Nephron progenitor cell (in vitro differentiated cells): Measurements from ENCODE around the gene SLC6A5.

ENCODE experiments used
- DNase-seq: peaks from one replicate; pipeline ENCODE4 v3.0.0; 2021
- H3K27ac Mint-ChIP-seq: 2 replicates; pipeline ENCODE4 v1.8.0; 2021; ENCODE audit warnings: mild to moderate bottlenecking, moderate library complexity, mixed read lengths
- H3K27me3 Mint-ChIP-seq: 2 replicates; pipeline ENCODE4 v1.8.0; 2021; ENCODE audit warnings: mild to moderate bottlenecking, low read depth, mixed read lengths; ENCODE audit not compliant: poor library complexity
- H3K36me3 Mint-ChIP-seq: 2 replicates; pipeline ENCODE4 v1.8.0; 2021; ENCODE audit warnings: low read depth, mixed read lengths
- H3K4me1 Mint-ChIP-seq: 2 replicates; pipeline ENCODE4 v1.8.0; 2021; ENCODE audit warnings: mixed read lengths
- H3K4me3 Mint-ChIP-seq: 2 replicates; pipeline ENCODE4 v1.8.0; 2021; ENCODE audit warnings: mild to moderate bottlenecking, moderate library complexity, mixed read lengths
- H3K9me3 Mint-ChIP-seq: 2 replicates; pipeline ENCODE4 v1.8.0; 2021; ENCODE audit warnings: mild to moderate bottlenecking, moderate library complexity, mixed read lengths
- CTCF ChIP-seq: fragments of 200-600 bp; sonication (generic); IDR thresholded peaks from 2 replicates; pipeline ENCODE4 v1.5.0; 2021; ENCODE audit warnings: antibody characterized with exemption

The SLC6A5 gene

DNA sequence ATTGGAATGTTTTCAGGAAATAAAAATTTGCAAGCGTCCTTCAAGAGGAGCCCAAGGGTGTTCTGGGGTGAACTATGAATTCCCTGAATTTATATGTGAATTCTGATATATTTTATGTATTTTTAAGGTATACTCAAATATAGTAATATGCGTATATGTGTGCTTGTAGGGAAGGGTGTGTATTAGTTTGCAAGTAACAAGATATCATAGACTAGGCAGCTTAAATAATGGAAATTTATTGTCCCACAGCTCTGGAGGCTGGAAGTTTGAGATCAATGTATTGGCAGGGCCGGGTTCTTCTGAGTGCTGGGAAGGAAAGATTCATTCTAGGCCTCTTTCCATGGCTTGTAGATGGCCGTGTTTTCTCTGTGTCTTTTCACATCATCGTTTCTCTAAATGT, 16.2 kb upstream of the SLC6A5 start:
- DNase-seq = no peak
- Mint-ChIP-seq H3K27me3 (peaks cover 16% of the 10 kb centered on the region), H3K4me1 (no peaks in the 10 kb centered on the region), H3K4me3 (no peak overlapping the region), H3K9me3 (no peaks in the 10 kb centered on the region), H3K27ac (no peak overlapping the region), H3K36me3 (no peaks in the 10 kb centered on the region)
- no peak for TF ChIP-seq CTCF

DNA sequence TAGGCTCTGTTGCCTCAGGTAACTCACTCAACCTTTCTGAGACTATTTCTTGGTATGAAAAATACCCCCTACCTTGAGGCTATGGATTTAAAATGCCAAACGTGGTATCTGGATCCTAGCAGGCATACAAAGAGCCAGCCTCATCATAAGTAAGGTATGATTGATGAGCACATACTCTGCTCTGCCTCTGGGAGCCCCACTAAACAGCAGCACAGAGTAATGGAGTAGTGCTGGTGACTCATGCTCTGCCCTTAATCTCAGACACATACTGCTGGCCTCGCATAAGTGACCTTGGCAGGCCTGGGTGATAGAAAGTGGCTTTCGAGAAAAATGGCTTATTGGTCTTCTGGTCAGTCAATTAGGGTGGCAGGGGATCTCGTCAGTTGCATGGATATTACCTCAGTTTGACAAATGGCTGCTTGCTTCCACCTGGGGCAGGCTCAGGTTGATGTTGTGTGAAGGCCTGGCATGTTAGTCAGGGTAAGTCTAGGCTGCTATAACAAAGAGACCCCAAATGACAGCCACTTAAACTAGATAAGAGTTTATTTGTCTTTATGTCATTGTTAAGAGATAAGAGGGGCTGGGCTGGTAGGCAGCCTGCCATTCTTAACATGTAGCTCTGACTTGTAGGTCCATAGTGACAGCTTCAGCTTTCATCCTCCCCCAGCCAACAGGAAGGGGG, 15.2 kb upstream of the SLC6A5 start:
- H3K9me3 Mint-ChIP-seq = no peaks in the 10 kb centered on the region
- H3K36me3 Mint-ChIP-seq = no peaks in the 10 kb centered on the region
- no peak overlapping the region for H3K4me3 Mint-ChIP-seq
- no peak for DNase-seq
- TF ChIP-seq CTCF = no peak
- peaks cover 18% of the 10 kb centered on the region for H3K27me3 Mint-ChIP-seq
- H3K27ac Mint-ChIP-seq = no peak overlapping the region
- no peaks in the 10 kb centered on the region for H3K4me1 Mint-ChIP-seq

- Mint-ChIP-seq H3K27me3 (peaks cover 46% of the 10 kb centered on the region), H3K36me3 (no peaks in the 10 kb centered on the region), H3K4me3 (no peak overlapping the region), H3K9me3 (no peaks in the 10 kb centered on the region), H3K27ac (no peak overlapping the region), H3K4me1 (no peaks in the 10 kb centered on the region)
- TF ChIP-seq CTCF = no peak
- no peak for DNase-seq
Measured at GRCh38 chr11:20589796-20590195, 9.6 kb upstream of the SLC6A5 start.

DNA sequence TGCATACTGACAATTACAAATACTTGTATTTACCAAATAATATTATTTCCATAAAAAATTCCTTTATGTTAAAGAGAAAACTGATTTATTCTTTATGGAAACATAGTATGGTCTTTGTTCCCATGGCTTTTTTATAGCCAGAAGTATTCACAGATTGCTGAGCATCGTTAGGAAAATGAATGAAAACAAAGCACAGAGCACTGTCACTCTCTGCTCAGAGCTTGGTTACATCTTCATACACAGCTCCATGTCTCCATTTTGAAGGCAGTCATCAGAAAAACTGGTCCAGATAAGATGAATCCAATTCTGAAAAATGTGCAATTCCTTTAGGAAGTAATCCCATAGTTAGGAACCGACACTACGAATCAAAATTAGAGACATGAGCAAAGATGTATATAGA, 9.0 kb upstream of the SLC6A5 start:
- TF ChIP-seq CTCF = no peak
- Mint-ChIP-seq H3K4me1 (no peaks in the 10 kb centered on the region), H3K4me3 (no peak overlapping the region), H3K27ac (no peak overlapping the region), H3K27me3 (peaks cover 51% of the 10 kb centered on the region), H3K9me3 (no peaks in the 10 kb centered on the region), H3K36me3 (no peaks in the 10 kb centered on the region)
- DNase-seq = no peak

DNA sequence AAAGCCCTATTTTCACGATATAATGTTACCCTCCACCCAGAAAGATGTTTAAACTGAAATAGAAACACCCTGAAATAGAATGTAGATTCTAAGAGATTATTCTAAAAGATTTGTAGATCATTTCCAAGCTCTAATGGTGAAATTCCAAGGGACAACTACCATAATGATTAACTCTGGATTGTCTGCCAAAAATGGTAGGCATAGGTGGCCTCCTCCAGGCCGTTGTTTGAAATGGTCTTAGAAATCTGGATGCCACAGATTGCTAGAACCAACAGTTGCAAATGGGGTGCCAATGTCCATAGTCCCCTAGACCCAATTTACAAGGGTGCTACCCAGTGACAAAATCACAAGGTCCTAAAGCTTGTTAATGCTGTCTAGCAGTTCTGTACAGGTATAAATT, 6.7 kb upstream of the SLC6A5 start:
- Mint-ChIP-seq H3K4me1 (peaks cover 6% of the 10 kb centered on the region), H3K36me3 (no peaks in the 10 kb centered on the region), H3K27me3 (peaks cover 71% of the 10 kb centered on the region), H3K9me3 (no peaks in the 10 kb centered on the region), H3K27ac (no peak overlapping the region), H3K4me3 (no peak overlapping the region)
- no peak for DNase-seq
- TF ChIP-seq CTCF = no peak
